Upper lobe of right lung (tissue), 1 donor: ENCODE results near the gene DIP2A. TPM values are rescaled to one million over a fixed set of nuclear protein-coding genes. Genes with fewer than 3 reads are reported as not detected.
A peak's percentile ranks its signal among the peaks of the same experiment; 100 is the strongest.

ENCODE experiments used
- ATAC-seq: fragments of 200-7000 bp; cut with Tn5 transposase; one replicate; pipeline ENCODE4 v1.9.1; 2020; ENCODE audit warnings: mild to moderate bottlenecking, moderate library complexity
- DNase-seq: peaks from one replicate; pipeline ENCODE4 v3.0.0-alpha.2; 2020
- H3K27ac ChIP-seq: fragments of 200-600 bp; one replicate; pipeline ENCODE4 v1.8.0; 2022
- H3K27me3 ChIP-seq: fragments of 200-600 bp; one replicate; pipeline ENCODE4 v1.8.0; 2022; ENCODE audit warnings: mild to moderate bottlenecking
- H3K36me3 ChIP-seq: fragments of 200-600 bp; one replicate; pipeline ENCODE4 v1.8.0; 2022
- H3K4me1 ChIP-seq: fragments of 200-600 bp; one replicate; pipeline ENCODE4 v1.8.0; 2022
- H3K4me3 ChIP-seq: fragments of 200-600 bp; one replicate; pipeline ENCODE4 v1.8.0; 2022; ENCODE audit warnings: mild to moderate bottlenecking
- H3K9me3 ChIP-seq: fragments of 200-600 bp; one replicate; pipeline ENCODE4 v1.8.0; 2022
- intact Hi-C: fragments of 100-400 bp; cut with DNase I; formaldehyde crosslinking; loops from one replicate; pipeline ENCODE4 v1.11.0; 2022
- long read RNA-seq: library from polyadenylated mRNA; unstranded; transcript quantifications from one replicate; pipeline ENCODE4 v2.0.0, GENCODE V29; 2021
- total RNA-seq: library from RNA; stranded (reverse); fragmentation: NEBNext Ultra II Directional; extraction: Animal tissue kit (Norgen Biotek cat#: 25700); gene quantifications from one replicate; pipeline ENCODE4 v1.2.1, GENCODE V29; 2021
- TF ChIP-seq, protein P1 (sequence below): fragments of 200-600 bp; IDR thresholded peaks from one replicate; pipeline ENCODE4 v1.8.0; 2022; ENCODE audit warnings: antibody characterized with exemption
- donor health status: DM: no; HTN: yes; CAD: no; lungs with severe emphysema.

Gene DIP2A
- total RNA-seq = 35.6 TPM
- long read RNA-seq, full-length matches to known transcripts = 12 of 46 reads
- long read RNA-seq, partial matches to known transcripts = 15 of 46 reads
- long read RNA-seq, other reads (novel, unspliced or antisense) = 19 of 46 reads

- H3K27ac ChIP-seq = peak within 1 kb of the TSS; percentile 90
- DNase-seq (peak; percentile 98), ATAC-seq (peak; percentile 97)
- peak within 1 kb of the TSS; percentile 95 for H3K4me3 ChIP-seq
- TF ChIP-seq, protein P1, sequence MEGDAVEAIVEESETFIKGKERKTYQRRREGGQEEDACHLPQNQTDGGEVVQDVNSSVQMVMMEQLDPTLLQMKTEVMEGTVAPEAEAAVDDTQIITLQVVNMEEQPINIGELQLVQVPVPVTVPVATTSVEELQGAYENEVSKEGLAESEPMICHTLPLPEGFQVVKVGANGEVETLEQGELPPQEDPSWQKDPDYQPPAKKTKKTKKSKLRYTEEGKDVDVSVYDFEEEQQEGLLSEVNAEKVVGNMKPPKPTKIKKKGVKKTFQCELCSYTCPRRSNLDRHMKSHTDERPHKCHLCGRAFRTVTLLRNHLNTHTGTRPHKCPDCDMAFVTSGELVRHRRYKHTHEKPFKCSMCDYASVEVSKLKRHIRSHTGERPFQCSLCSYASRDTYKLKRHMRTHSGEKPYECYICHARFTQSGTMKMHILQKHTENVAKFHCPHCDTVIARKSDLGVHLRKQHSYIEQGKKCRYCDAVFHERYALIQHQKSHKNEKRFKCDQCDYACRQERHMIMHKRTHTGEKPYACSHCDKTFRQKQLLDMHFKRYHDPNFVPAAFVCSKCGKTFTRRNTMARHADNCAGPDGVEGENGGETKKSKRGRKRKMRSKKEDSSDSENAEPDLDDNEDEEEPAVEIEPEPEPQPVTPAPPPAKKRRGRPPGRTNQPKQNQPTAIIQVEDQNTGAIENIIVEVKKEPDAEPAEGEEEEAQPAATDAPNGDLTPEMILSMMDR = peak; percentile 13
- H3K4me1 ChIP-seq = peaks cover 26% of the 10 kb centered on the region
- H3K9me3 ChIP-seq = no peaks in the 10 kb centered on the region
- no peaks in the 10 kb centered on the region for H3K27me3 ChIP-seq
- H3K36me3 ChIP-seq = no peaks in the 10 kb centered on the region
- intact Hi-C loops = no loop called here
Observed at GRCh38 chr21:46458315-46459023, at the start of gene DIP2A. DIP2A (plus strand) TSS chr21:46458891; CDS start chr21:46459132, 241 bp downstream.

DNA sequence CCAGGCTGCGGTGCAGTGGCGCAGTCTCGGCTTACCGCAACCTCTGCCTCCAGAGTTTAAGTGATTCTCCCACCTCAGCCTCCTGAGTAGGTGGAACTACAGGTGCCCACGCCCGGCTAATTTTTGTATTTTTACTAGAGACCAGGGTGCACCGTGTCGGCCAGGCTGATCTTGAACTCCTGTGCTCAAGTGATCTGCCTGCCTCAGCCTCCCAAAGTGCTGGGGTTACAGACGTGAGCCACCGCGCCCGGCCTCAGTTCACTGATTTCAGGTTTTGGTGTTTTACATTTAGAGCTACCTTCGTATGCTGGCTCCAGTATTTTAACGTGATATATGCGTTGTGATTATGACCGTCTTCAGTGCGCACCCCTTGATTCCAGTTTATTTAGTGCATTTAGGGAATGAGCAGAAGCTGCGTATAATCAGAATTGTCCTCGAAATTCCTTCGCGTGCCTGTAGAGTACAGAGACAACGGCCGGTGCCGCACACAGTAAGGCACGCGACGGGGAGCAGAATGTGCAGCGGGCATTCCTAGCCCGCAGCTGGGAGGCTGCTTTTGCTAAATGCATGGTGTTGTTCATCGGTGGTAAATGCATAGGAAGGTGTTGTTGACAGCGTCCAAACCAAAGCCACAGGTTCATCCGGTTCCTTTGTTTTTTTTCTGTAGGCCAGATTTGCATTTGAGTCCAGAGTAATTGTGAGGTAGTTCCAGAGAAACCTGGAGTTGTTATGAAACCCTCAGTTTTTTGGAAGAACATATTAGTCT, 48.9 kb upstream of the DIP2A start:
- peaks cover 18% of the 10 kb centered on the region for H3K36me3 ChIP-seq
- H3K4me1 ChIP-seq = no peaks in the 10 kb centered on the region
- ATAC-seq (no peak), DNase-seq (no peak)
- TF ChIP-seq, protein P1 = no peak
- no peaks in the 10 kb centered on the region for H3K27me3 ChIP-seq
- intact Hi-C loops = no loop called here
- no peak overlapping the region for H3K27ac ChIP-seq
- H3K4me3 ChIP-seq = no peak overlapping the region
- H3K9me3 ChIP-seq = no peaks in the 10 kb centered on the region

- DNase-seq = no peak
- no peak for ATAC-seq
- H3K27me3 ChIP-seq = no peaks in the 10 kb centered on the region
- no peak overlapping the region for H3K27ac ChIP-seq
- no peaks in the 10 kb centered on the region for H3K9me3 ChIP-seq
- TF ChIP-seq, protein P1 = no peak
- H3K4me3 ChIP-seq = no peak overlapping the region
- intact Hi-C loops = no loop called here
- no peaks in the 10 kb centered on the region for H3K4me1 ChIP-seq
- peaks cover 18% of the 10 kb centered on the region for H3K36me3 ChIP-seq
Observed at GRCh38 chr21:46410516-46410915, 48.2 kb upstream of the DIP2A start.

DNA sequence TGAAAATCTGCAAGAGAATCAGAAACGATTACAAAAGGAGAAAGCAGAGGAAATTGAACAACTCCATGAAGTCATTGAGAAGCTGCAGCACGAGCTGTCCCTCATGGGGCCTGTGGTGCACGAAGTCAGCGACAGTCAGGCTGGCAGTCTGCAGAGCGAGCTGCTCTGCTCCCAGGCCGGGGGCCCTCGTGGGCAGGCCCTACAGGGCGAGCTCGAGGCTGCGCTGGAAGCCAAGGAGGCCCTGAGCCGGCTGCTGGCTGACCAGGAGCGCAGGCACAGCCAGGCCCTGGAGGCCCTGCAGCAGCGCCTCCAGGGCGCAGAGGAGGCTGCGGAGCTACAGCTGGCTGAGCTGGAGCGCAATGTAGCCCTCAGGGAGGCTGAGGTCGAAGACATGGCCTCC, 47.5 kb upstream of the DIP2A start:
- Histone ChIP-seq H3K27me3 (no peaks in the 10 kb centered on the region), H3K4me3 (no peak overlapping the region), H3K27ac (no peak overlapping the region), H3K9me3 (no peaks in the 10 kb centered on the region), H3K4me1 (no peaks in the 10 kb centered on the region), H3K36me3 (peaks cover 24% of the 10 kb centered on the region)
- intact Hi-C loops = no loop called here
- DNase-seq (no peak), ATAC-seq (no peak)
- TF ChIP-seq, protein P1 = no peak

GRCh38 chr21:46411691-46412090, 47.0 kb upstream of the DIP2A start:
- ATAC-seq = peak; percentile 32
- no peaks in the 10 kb centered on the region for H3K9me3 ChIP-seq
- TF ChIP-seq, protein P1 = no peak
- H3K4me1 ChIP-seq = no peaks in the 10 kb centered on the region
- H3K27ac ChIP-seq = no peak overlapping the region
- DNase-seq = no peak
- no peak overlapping the region for H3K4me3 ChIP-seq
- intact Hi-C loops = no loop called here
- H3K27me3 ChIP-seq = no peaks in the 10 kb centered on the region
- H3K36me3 ChIP-seq = peaks cover 28% of the 10 kb centered on the region
